HG02885 (cell line): Measurements from ENCODE around the gene AK4.
"Not testable (repeated sequence)": the region's sequence is repeated elsewhere in the genome, so short reads cannot be mapped to it uniquely, and the experiment has no call there.

Source experiments
- ATAC-seq: cut with Tn5 transposase; IDR thresholded peaks from one replicate; pipeline ENCODE4 v1.9.1; 2021; ENCODE audit warnings: mild to moderate bottlenecking; ENCODE audit not compliant: unreplicated experiment, poor library complexity

AK4 gene

DNA sequence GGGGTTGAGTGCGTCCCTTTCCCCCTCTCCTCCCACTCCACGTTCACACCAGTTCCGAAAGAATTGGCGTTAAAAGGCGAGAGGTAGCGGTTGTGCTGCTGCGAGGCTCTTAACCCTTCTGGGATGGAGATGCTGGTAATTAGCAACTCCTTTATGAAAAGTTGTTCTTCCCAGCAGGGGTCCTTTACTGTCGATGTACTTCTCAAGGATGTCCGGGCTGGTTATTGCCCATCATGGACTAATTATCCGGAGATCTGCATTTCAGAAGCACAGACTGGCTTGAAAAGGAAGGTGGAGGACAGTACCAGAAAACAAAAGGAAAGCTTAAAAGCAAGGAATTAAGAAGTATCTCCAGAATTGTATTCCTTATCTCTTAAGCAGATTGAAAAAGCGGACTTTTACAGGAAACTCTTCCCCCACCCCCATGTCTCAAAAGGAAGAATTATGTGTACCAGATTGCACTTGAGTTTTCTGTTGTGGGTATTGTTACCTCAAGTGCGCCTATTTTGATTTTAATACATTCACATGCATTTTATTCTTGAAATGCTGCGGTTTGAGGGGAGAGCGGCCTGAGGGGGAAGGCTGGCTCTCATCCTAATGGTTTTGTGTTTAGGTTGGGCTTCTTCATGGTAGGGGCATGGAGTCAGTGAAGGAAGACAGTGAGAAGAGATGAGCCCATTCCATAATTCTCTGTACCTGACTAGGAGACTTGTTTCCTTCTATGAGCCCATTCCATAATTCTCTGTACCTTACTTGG lies 1.5 kb downstream of the AK4 start:
- no peak for ATAC-seq

DNA sequence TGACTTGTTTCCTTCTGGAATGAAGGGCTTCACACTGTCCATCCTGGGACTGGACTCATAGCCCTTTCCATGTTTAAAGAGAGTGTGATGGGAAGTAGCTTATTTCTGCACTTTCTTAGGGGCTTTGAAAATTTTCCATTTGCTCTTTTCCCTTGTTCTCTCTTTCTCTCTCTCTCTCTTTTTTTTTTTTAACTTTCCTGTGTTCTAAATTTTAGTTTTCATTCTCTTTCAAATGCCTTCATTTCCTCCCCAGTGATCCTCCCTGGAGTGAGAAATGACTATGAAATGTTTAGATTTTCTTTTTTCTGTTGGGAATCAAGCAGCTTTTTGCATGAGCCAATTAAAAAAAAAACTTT lies 2.1 kb downstream of the AK4 start:
- no peak for ATAC-seq

DNA sequence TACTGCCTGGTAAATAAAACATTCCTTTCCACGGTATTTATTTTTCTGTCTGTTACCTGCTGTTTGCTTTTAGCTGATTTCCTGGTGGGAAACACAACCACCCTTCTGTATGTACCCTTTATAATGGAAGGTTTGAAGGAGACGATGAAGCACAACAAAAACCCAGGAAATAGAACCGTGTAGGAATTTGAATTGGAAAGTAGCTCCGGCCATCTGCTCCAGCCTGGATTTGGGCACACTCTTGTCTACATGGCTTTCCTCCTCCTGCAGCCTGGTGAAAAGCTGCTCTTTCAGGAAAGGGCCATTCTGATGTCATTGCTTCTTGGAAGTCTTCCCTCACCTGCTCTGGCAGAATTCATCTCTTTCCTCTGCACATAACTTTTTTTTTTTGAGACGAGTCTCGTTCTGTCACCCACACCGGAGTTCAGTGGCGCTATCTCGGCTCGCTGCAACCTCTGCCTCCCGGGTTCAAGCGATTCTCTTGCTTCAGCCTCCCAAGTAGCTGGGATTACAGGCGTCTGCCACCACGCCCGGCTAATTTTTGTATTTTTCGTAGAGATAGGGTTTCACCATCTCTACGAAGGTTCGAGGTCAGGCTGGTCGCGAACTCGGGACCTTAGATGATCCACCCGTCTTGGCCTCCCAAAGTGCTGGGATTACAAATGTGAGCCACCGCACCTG lies 2.7 kb downstream of the AK4 start:
- ATAC-seq, result no peak

DNA sequence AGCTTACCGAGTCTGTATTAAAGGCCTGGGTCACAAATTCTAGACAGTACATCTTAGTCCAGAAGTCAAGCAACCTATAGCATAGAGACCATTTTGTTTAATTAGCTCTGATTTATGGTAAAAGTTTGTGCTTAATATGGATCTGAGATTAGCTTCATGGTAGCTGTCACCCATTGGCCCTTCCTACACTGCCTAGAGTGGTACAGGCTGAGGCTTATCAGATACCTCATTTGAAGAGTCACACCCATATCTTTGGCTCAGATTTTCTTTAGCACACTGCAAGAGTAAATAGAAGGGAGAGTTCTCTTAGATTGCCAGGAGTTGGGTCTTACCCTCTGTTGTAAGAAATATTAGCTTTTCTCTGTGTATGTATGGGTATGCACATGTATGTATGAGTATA lies 3.6 kb downstream of the AK4 start:
- ATAC-seq, result no peak

DNA sequence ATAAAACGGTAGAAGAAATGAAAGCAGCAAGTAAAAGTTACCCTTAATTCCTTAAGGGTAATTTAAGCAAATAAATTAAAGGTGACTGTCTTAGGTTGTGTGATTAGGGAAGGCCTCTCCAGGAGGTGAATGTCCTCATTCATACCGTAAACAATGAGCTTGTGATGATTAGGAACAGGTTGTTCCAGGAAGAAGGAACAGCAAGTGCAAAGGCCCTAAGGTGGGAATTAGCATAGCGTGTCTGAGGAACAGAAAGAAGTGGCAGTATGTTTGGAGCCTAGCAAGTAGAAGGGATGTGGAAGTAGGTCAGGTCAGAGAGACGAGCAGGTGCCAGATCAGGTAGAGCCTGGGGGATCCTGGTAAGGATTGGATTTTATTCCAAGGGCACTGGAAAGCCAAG lies 5.6 kb downstream of the AK4 start:
- no peak for ATAC-seq

DNA sequence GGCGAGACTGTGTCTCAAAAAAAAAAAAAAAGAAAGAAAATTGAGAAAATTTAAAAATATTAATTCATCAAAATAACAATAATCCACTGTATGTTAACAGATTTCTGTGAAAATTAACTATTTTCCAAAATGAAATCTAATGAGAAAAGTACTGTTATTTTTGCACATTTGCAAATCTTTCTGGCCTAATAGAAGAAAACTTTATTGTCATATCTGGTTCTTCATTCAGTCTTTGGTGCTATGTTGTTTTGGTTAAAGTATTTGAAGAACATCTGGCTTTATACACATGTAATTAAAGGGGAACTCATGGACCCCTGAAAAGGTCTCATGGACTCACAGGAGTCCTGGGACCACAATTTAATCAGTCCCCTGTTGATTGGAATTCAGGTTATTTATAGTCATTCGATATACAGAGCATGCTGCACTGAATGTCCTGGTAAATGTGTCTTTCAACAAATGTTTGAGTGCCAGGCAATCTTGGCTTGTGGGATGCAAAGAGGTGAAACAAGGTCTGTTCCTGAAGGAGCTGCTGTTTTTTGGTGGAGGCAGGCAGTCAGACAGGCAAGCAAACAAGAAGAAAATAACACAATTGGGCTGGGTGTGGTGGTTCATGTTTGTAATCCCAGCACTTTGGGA lies 9.0 kb downstream of the AK4 start:
- ATAC-seq, result no peak

DNA sequence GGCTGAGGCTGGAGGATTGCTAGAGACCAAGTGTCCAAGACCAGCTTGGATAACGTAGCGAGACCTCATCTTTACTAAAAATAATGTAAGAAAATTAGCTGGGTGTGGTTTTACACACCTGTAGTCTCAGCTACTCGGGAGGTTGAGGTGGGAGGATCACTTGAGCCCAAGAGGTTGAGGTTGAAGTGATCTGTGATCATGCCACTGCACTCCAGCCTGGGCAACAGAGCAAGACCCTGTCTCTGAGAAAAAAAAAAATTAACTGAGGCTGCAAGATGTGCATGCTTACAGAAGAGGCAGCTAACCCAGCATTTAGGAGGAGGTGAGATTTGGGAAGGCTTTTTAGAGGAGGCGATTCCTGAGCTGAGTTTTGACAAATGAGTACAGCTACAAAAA lies 9.5 kb downstream of the AK4 start:
- no peak for ATAC-seq

DNA sequence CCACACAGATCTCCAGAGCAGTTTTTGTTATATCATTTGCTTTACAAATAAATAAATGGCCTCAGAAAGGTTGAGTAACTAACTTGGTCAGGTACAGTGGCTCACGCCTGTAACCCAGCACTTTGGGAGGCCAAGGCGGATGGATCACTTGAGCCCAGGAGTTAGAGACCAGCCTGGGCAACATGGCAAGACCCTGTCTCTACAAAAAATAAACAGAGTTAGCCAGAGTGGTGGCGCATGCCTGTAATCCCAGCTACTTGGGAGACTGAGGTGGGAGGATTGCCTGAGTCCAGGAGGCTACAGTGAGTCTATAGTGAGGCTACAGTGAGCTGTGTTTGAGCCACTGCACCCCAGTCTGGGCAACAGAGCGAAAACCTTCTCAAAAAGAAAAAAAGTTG lies 11.3 kb downstream of the AK4 start:
- not testable (repeated sequence) for ATAC-seq

DNA sequence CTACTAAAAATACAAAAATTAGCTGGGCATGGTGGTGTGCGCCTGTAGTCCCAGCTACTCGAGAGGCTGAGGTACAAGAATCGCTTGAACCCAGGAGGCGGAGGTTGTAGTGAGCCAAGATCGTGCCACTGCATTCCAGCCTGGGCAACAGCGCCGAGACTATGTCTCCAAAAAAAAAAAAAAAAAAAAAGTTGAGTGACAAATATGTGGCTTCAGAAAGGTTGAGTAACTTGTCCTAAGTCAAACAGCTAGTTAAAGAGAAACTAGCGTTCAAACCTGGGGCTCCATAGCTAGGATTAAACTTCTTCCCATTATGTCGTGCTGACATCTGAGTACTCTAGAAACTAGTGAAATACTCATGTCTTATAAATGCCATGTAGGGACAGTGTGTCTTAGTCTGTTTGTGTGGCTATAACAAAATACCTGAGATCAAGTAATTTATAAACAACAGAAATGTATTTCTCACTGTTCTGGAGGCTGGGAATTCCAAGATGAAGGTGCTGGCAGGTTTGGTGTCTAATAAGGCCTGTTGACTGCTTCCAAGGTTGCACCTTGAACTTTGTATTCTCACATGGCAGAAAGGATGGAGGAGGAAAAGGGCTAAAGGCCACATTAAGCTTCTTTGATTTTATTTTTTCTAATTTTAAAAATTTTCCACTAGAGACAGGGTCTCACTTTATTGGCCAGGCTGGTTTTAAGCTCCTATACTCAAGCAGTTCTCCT lies 12.0 kb downstream of the AK4 start:
- ATAC-seq, result no peak

DNA sequence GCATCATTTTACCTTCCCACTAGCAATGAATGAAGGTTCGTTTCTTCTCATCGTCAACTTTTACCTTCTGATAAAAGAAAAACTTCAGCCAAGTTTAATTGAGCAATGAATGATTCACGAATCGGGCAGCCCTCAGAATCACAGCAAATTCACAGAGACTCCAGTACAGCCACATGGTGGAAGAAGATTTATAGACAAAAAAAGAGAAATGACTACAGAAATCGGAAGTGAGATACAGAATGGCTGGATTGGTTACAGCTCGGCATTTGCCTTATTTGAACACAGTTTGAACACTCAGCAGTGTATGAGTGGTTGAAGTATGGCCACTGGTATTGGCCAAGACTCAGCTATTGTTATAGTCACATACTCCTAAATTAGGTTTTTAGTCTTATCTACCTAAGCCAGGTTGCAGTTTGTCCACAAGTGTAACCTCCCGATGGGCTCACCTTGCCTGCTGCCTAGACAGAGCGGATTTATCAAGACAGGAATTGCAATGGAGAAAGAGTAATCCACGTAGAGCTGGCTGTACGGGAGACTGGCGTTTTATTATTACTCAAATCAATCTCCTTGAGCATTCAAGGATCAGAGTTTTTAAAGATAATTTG lies 15.3 kb downstream of the AK4 start:
- ATAC-seq, result no peak

DNA sequence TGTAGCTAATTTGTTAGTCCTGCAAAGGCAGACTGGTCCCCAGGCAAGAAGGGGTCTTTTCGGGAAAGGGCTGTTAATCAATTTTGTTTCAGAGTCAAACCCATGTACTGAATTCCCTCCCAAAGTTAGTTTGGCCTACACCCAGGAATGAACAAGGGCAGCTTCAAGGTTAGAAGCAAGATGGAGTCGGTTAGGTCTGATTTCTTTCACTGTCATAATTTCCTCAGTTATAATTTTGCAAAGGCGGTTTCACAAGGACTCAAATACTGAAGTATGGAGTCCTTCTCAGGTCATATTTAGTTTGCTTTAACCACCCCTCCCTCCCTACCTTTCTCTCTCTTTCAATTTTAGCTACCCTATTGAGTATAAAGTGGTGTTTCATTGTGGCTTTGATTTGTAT lies 16.1 kb downstream of the AK4 start:
- not testable (repeated sequence) for ATAC-seq

DNA sequence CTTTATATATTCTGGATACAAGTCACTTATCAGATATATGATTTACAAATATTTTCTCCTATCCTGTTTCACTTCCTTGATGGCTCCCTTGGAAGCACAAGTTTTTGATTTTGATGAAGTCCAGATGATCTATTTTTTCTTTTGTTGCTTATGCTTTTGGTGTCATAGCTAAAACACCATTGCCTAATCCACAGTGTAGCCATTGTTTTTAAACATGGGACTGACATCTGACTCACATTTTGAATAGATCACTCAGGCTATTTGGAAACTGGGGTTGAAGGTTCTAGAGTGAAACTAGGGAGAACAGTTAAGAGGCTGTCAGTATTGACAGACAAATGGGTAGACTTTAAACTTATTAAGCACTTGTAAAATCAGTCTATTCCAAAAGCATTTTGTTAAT lies 16.6 kb downstream of the AK4 start:
- no peak for ATAC-seq

DNA sequence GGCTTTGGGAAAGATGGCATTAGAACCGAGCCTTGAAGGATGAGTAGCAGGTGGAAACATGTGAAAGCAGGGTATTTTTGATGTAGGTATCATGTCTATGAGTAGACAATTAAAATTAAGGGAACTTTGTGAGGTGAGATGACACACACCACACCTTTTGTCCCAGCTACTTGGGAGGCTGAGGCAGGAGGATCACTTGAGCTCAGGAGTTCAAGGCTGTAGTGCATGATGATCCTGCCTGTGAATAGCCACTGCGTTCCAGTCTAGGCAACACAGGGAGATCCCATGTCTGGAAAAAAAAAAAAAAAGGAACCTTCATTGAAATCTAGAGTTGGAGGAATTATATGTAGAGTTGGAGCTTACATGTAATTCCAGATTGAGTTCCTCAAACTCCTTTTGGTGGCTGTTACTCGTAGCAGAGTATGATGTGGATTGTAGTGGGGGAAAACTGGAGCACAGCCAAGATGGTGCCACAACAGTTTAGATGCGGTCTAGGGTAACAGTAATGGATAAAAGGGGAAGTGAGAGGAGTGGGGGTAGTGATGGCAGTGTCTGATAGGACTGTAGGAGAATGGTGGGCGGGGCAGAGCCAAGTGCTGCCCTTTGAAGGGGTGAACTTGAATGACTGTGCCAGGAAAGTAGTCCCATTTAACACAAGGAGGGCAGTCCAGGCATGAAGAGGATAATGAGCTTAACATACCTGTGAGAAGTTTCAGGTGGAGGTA lies 17.4 kb downstream of the AK4 start:
- peak; percentile 80 for ATAC-seq

DNA sequence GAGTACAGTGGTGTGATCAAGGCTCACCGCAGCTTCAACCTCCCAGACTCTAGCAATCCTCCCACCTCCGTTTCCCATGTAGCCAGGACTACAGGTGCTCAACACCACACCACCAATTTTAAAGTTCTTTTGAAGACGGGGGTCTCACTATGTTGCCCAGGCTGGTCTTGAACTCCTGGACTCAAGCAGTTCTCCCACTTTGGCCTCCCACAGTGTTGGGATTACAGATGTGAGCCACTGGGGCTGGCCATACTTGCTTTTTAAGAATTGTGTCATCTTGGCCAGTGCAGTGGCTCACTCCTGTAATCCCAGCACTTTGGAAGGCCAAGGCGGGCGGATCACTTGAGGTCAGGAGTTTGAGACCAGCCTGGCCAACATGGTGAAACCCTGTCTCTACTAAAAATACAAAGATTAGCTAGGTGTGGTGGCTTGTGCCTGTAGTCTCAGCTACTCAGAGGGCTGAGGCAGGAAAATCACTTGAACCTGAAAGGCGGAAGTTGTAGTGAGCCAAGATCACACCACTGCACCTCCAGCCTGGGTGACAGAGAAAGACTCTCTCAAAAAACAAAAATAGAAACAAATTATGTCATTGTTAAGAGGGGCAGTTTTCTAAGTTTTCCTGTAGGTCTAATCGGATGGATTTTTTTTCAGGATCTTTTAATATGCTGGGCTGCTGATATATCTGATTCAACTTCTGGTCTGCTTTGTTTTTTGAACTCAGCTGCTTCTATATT lies 18.7 kb downstream of the AK4 start:
- no peak for ATAC-seq

DNA sequence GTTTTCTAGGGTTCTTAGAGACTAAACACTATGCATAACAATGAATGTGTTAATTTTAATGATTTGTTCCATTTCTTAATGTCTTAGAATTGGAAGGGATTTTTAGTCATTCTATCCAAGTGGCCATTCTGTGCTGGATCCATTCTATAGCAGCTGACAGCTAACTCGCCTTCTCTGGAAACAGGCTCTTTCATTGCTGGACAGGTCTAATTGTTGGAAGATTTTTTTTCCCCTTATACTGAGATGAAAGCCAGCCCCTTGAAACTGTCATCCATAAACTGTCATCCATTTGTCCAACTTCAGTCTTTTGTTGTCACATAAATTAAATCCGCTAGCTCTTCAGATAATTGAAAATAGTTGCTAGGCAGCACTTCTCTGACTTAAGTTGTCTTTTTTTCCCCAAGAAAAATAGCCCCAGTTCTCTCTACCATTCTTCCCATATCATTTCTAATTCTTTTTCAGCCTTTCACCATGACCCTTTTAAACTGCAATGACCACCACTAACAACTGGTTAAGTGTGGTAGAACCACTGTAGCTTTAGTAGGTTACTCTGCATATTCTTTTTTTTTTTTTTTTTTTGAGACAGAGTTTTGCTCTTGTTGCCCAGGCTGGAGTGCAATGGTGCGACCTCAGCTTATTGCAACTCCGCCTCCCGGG lies 19.7 kb downstream of the AK4 start:
- ATAC-seq, result no peak

DNA sequence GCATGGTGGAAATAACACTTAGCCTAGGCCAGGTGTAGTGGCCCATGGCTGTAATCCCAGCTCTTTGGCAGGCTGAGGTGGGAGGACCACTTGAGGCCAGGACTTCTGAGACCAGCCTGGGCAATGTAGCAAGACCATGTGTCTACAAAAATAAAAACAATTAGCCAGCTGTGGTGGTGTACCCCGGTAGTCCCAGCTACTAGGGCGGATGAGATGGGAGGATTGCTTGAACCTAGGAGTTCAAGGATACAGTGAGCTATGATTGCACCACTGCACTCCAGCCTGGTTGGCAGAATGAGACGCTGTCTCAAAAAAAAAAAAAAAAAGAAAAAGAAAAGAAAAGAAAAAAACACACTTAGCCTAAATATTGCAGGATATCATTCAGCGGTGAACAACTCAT lies 20.9 kb downstream of the AK4 start:
- no peak for ATAC-seq

DNA sequence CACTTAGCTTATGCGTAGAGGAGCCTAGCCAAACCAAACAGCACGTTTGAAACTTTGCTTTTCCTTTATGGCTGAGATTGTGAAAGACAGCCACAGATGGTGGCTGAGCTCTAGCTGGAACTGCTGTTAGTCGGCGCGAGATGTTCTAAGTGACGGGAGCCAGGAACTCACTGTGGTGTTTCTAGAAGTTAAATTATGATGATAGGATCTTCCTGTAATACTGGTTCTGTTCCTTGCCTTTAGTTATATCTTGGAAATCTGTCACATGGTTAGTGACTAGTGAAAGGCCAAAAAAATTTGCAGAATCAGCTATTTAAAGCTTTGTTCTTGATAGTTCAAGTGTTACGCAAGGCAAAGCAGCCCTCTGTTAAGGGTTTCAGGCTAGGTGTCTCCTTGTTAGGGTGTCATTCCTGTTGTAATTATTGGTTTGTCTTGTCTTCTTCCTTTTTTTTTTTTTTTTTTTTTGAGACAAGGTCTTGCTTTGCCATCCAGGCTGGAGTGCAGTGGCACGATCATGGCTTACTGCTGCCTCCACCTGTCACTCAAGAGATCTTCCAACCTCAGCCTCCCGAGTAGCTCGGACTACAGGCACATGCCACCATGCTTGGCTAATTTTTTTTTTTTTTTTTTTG lies 22.6 kb downstream of the AK4 start:
- no peak for ATAC-seq

DNA sequence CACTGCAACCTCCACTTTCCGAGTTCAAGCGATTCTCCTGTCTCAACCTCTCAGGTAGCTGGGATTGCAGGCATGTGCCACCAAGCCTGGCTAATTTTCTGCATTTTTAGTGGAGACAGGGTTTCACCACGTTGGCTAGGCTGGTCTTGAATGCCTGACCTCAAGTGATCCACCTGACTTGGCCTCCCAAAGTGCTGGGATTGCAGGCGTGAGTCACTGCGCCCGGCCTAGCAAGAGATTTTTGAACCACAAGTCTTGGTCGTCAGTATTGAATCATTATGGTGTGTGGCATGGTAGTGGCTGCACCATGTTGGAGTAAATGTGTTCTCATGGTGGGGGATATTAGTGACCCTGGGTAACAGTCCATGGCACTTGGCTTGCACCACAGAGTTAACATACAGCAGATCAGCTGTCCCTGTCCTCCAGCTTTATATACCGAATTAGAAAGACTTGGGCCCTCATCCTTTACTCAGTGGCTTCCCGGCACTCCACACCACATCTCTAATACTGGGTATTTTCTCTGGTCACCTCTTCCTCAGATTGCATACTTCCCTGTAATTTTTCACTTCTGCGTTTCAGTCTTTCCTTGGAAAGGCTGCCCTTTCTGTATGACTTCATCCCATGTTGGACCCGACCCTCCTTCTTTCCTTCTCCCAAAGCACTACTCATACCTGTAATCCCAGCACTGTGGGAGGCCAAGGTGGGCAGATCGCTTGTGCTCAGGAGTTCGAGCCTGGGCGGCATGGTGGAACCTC lies 25.1 kb downstream of the AK4 start:
- ATAC-seq, result no peak
